PC-3 (cell line): Measurements from ENCODE around the gene TBXT. TPM values are rescaled to one million over a fixed set of nuclear protein-coding genes. Genes with fewer than 3 reads are reported as not detected.

ENCODE experiments used
- ATAC-seq: fragments of 200-7000 bp; cut with Tn5 transposase; 2 replicates; pipeline ENCODE4 v1.9.1; 2020; ENCODE audit warnings: mild to moderate bottlenecking, moderate library complexity
- BruUV-seq: library from RNA; stranded (reverse); fragments of 400-500 nt; replicated peaks from 2 replicates; lab custom pipeline; 2021; lab: Mats Ljungman, UMichigan
- CTCF ChIA-PET: fragments of 300-600 bp; sonication (Branson Sonifier 250); formaldehyde crosslinking; loops from one replicate; lab custom pipeline; 2022; ENCODE audit warnings: antibody characterized with exemption; lab: Charles Lee
- POLR2A ChIA-PET: fragments of 300-600 bp; sonication (Branson Sonifier 250); formaldehyde crosslinking; loops from one replicate; lab custom pipeline; 2022; ENCODE audit warnings: antibody characterized with exemption; ENCODE audit not compliant: unreplicated experiment; lab: Charles Lee
- DNase-seq: peaks from one replicate; pipeline ENCODE4 v3.0.0-alpha.2; 2015
- H2AFZ ChIP-seq: fragments of 300-600 bp; sonication (generic); 2 replicates; pipeline ENCODE4 v1.6.0; 2016; ENCODE audit warnings: antibody characterized with exemption, low read length
- H3F3A ChIP-seq: fragments of 300-600 bp; sonication (generic); one replicate; pipeline ENCODE4 v1.6.0; 2017; ENCODE audit warnings: antibody characterized with exemption, low read length, control low read depth, mild to moderate bottlenecking; ENCODE audit not compliant: unreplicated experiment
- H3K27ac ChIP-seq: fragments of 300-600 bp; sonication (generic); 2 replicates; pipeline ENCODE4 v1.5.1; 2016; ENCODE audit warnings: mild to moderate bottlenecking, low read length
- H3K27me3 ChIP-seq: fragments of 300-600 bp; sonication (generic); 2 replicates; pipeline ENCODE4 v1.6.1; 2016; ENCODE audit warnings: low read length, mixed read lengths
- H3K36me3 ChIP-seq: fragments of 300-600 bp; sonication (generic); 2 replicates; pipeline ENCODE4 v1.6.1; 2016; ENCODE audit warnings: low read depth, mixed run types, low read length, mixed read lengths
- H3K4me1 ChIP-seq: fragments of 300-600 bp; sonication (generic); 2 replicates; pipeline ENCODE4 v1.5.1; 2016; ENCODE audit warnings: low read length; ENCODE audit not compliant: insufficient read depth
- H3K4me2 ChIP-seq: fragments of 300-600 bp; sonication (generic); 2 replicates; pipeline ENCODE4 v1.6.0; 2016; ENCODE audit warnings: low read length
- H3K4me3 ChIP-seq: fragments of 300-600 bp; sonication (generic); 2 replicates; pipeline ENCODE4 v1.5.1; 2016; ENCODE audit warnings: mild to moderate bottlenecking, low read length, mixed read lengths
- H3K79me2 ChIP-seq: fragments of 300-600 bp; sonication (generic); 2 replicates; pipeline ENCODE4 v1.6.1; 2017; ENCODE audit warnings: low read length, mixed read lengths
- H3K9ac ChIP-seq: fragments of 300-600 bp; sonication (generic); 2 replicates; pipeline ENCODE4 v1.6.0; 2016; ENCODE audit warnings: mild to moderate bottlenecking, low read length
- H3K9me2 ChIP-seq: fragments of 300-600 bp; sonication (generic); replicated peaks from 2 replicates; pipeline ENCODE4 v1.6.1; 2016; ENCODE audit warnings: mixed run types, low read length, mixed read lengths
- H3K9me3 ChIP-seq: fragments of 300-600 bp; sonication (generic); 2 replicates; pipeline ENCODE4 v1.6.1; 2016; ENCODE audit warnings: low read length, mixed read lengths
- H4K20me1 ChIP-seq: fragments of 300-600 bp; sonication (generic); 2 replicates; pipeline ENCODE4 v1.6.1; 2016; ENCODE audit warnings: low read length, mixed read lengths
- CTCF ChIP-seq: fragments of 300-600 bp; sonication (generic); conservative IDR thresholded peaks from 2 replicates; pipeline ENCODE4 v1.5.1; 2017; ENCODE audit warnings: antibody characterized with exemption, low read depth, mild to moderate bottlenecking, low read length
- EZH2 ChIP-seq: fragments of 300-600 bp; sonication (generic); IDR thresholded peaks from one replicate; pipeline ENCODE4 v1.6.1; 2017; ENCODE audit warnings: antibody characterized with exemption, mild to moderate bottlenecking, low read length; ENCODE audit not compliant: unreplicated experiment
- EZH2phosphoT487 ChIP-seq: fragments of 300-600 bp; sonication (generic); IDR thresholded peaks from 2 replicates; pipeline ENCODE4 v1.6.1; 2018; ENCODE audit warnings: mild to moderate bottlenecking, antibody characterized with exemption, low read length, borderline replicate concordance
- intact Hi-C: fragments of 100-400 bp; cut with micrococcal nuclease; formaldehyde crosslinking; loops from 2 replicates; pipeline ENCODE4 v1.9.0; 2023
- total RNA-seq: library from RNA; depleted of rRNA; stranded (reverse); fragments of >200 nt; gene quantifications from 2 replicates; pipeline ENCODE4 v1.2.3, GENCODE V29; 2014

TBXT gene
- total RNA-seq, 1 experiment from 2014 or later, result not detected

DNA sequence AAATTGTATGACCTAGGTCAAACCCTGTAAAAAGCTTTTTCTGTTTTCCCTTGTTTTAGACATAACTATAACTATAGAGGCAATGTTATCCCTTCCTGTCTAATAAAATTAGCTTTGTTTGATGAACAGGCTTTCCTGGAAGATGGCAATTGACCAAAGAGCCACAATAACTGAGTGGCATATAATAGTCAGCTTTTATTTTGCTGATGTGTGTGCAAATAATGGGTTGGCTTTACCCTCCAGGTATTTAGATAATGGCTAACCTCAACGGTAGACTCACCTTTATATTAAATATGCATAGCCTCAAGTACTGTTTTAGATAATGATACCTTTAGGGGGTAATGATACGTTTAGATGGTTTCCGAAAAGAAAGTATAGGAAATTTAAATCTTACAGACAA lies 15.0 kb downstream of the TBXT start:
- Histone ChIP-seq H3K27me3 (peaks cover 15% of the 10 kb centered on the region), H3K9me3 (no peaks in the 10 kb centered on the region), H2AFZ (no peak overlapping the region), H4K20me1 (no peaks in the 10 kb centered on the region), H3K9ac (no peak overlapping the region), H3K36me3 (no peaks in the 10 kb centered on the region), H3K4me2 (no peak overlapping the region), H3K27ac (no peak overlapping the region), H3K9me2 (no peaks in the 10 kb centered on the region), H3K79me2 (no peaks in the 10 kb centered on the region), H3F3A (no peaks in the 10 kb centered on the region), H3K4me3 (no peak overlapping the region), H3K4me1 (no peaks in the 10 kb centered on the region)
- no TSS peak for BruUV-seq
- ChIA-PET POLR2A (no interaction called here), CTCF (interaction anchor here (0.6 kb wide), 1 partner anchor 127 kb away, joined by 5 read pairs; no protein-coding TSS in a partner anchor)
- no peak for ATAC-seq
- no peak for DNase-seq
- intact Hi-C loops, result no loop called here
- TF ChIP-seq EZH2phosphoT487, result no peak
- TF ChIP-seq CTCF, result no peak
- no peak for TF ChIP-seq EZH2

DNA sequence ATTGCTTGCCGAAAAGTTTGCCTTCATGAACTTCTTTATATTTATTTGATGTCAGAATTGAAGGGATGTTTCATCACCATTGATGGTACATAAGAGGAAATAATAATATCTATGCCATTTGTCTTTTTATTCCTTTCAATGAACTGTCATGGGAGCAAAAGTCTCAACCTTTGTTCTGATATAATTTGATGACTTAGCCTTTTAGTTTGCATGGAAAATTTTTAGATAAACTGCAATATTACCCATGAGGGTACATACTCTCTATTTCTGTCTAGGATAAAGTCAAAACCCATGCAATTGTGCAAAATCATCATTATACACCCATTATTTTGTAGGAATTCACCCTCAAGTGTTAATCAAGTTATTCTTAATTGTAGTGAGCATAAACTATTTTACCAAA lies 15.9 kb downstream of the TBXT start:
- no peaks in the 10 kb centered on the region for H3K79me2 ChIP-seq
- intact Hi-C loops, result no loop called here
- DNase-seq (no peak), ATAC-seq (no peak)
- H3K27ac ChIP-seq, result no peak overlapping the region
- no peak overlapping the region for H3K4me2 ChIP-seq
- no peak for TF ChIP-seq EZH2
- TF ChIP-seq EZH2phosphoT487, result no peak
- TF ChIP-seq CTCF, result no peak
- no peaks in the 10 kb centered on the region for H3F3A ChIP-seq
- POLR2A ChIA-PET, result no interaction called here
- peaks cover 18% of the 10 kb centered on the region for H3K27me3 ChIP-seq
- H3K4me3 ChIP-seq, result no peak overlapping the region
- no peaks in the 10 kb centered on the region for H3K9me2 ChIP-seq
- BruUV-seq, result no TSS peak
- no peaks in the 10 kb centered on the region for H3K36me3 ChIP-seq
- H4K20me1 ChIP-seq, result no peaks in the 10 kb centered on the region
- H3K9me3 ChIP-seq, result no peaks in the 10 kb centered on the region
- H3K9ac ChIP-seq, result no peak overlapping the region
- H2AFZ ChIP-seq, result no peak overlapping the region
- no peaks in the 10 kb centered on the region for H3K4me1 ChIP-seq
- CTCF ChIA-PET, result no interaction called here

DNA sequence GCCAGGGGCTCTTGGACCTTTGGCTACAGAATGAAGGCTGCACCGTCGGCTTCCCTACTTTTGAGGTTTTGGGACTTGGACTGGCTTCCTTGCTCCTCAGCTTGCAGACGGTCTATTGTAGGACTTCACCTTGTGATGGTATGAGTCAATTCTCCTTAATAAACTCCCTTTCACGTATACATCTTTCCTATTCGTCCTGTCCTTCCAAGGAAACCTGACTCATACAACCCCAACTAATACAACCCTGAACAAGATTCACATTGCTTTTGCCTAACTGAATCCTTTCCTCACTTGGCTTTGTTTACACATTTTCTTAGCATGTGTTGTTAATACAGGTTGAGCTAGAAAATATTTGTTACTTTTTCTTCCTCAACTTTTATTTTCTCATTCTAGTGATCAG lies 21.9 kb downstream of the TBXT start:
- intact Hi-C loops, result no loop called here
- Histone ChIP-seq H3K79me2 (no peaks in the 10 kb centered on the region), H3K9me2 (no peaks in the 10 kb centered on the region), H3K4me3 (no peak overlapping the region), H3K4me2 (no peak overlapping the region), H3K9me3 (no peaks in the 10 kb centered on the region), H3F3A (no peaks in the 10 kb centered on the region), H3K27me3 (peaks cover 9% of the 10 kb centered on the region), H3K27ac (no peak overlapping the region), H3K36me3 (no peaks in the 10 kb centered on the region), H2AFZ (no peak overlapping the region), H3K9ac (no peak overlapping the region), H4K20me1 (no peaks in the 10 kb centered on the region), H3K4me1 (no peaks in the 10 kb centered on the region)
- BruUV-seq, result no TSS peak
- no peak for TF ChIP-seq CTCF
- TF ChIP-seq EZH2phosphoT487, result no peak
- TF ChIP-seq EZH2, result no peak
- DNase-seq, result no peak
- no peak for ATAC-seq
- CTCF ChIA-PET, result no interaction called here
- POLR2A ChIA-PET, result no interaction called here
